GM23338 (cell line): ENCODE data around the gene PFKM. TPM values are rescaled to one million over a fixed set of nuclear protein-coding genes. Genes with fewer than 3 reads are reported as not detected.

Source experiments
- ATAC-seq: fragments of 200-7000 bp; cut with Tn5 transposase; 3 replicates; pipeline ENCODE4 v1.9.1; 2020
- DNase-seq: peaks from one replicate; pipeline ENCODE4 v3.0.0-alpha.2; 2015; ENCODE audit warnings: low spot score
- H2AFZ ChIP-seq: fragments of 200-600 bp; sonication (generic); 2 replicates; pipeline ENCODE4 v1.8.0; 2016; ENCODE audit warnings: antibody characterized with exemption, mild to moderate bottlenecking, moderate library complexity
- H3F3A ChIP-seq: fragments of 200-600 bp; sonication (generic); replicated peaks from 2 replicates; pipeline ENCODE4 v1.8.0; 2017; ENCODE audit warnings: antibody characterized with exemption, mixed run types, low read depth
- H3K27ac ChIP-seq: fragments of 200-600 bp; sonication (generic); 2 replicates; pipeline ENCODE4 v1.6.1; 2016; ENCODE audit warnings: low read depth
- H3K27me3 ChIP-seq: fragments of 200-600 bp; sonication (generic); 2 replicates; pipeline ENCODE4 v1.8.0; 2016; ENCODE audit warnings: mild to moderate bottlenecking, mixed run types, moderate library complexity; ENCODE audit not compliant: insufficient read depth
- H3K36me3 ChIP-seq: fragments of 200-600 bp; sonication (generic); 2 replicates; pipeline ENCODE4 v1.8.0; 2016; ENCODE audit warnings: mild to moderate bottlenecking; ENCODE audit not compliant: insufficient read depth
- H3K4me1 ChIP-seq: fragments of 200-600 bp; sonication (generic); 2 replicates; pipeline ENCODE4 v1.8.0; 2016; ENCODE audit warnings: mild to moderate bottlenecking, moderate library complexity; ENCODE audit not compliant: insufficient read depth
- H3K4me2 ChIP-seq: fragments of 200-600 bp; sonication (generic); 2 replicates; pipeline ENCODE4 v1.7.1; 2017; ENCODE audit warnings: mixed run types
- H3K4me3 ChIP-seq: fragments of 200-600 bp; sonication (generic); 2 replicates; pipeline ENCODE4 v1.6.1; 2016; ENCODE audit warnings: mixed run types
- H3K79me2 ChIP-seq: fragments of 200-600 bp; sonication (generic); replicated peaks from 2 replicates; pipeline ENCODE4 v1.8.0; 2017; ENCODE audit warnings: mild to moderate bottlenecking; ENCODE audit not compliant: insufficient read depth
- H3K9me2 ChIP-seq: fragments of 200-600 bp; sonication (generic); 2 replicates; pipeline ENCODE4 v1.8.0; 2017; ENCODE audit not compliant: insufficient read depth
- H4K20me1 ChIP-seq: fragments of 200-600 bp; sonication (generic); replicated peaks from 2 replicates; pipeline ENCODE4 v1.8.0; 2017; ENCODE audit warnings: mild to moderate bottlenecking; ENCODE audit not compliant: insufficient read depth
- H3K27ac Mint-ChIP-seq: 2 replicates; pipeline ENCODE4 v1.8.0; 2020; ENCODE audit warnings: inconsistent platforms, mild to moderate bottlenecking, moderate library complexity, mixed read lengths
- H3K27me3 Mint-ChIP-seq: 3 replicates; pipeline ENCODE4 v1.8.0; 2022; ENCODE audit warnings: low read depth, mild to moderate bottlenecking, moderate library complexity, mixed read lengths, inconsistent platforms; ENCODE audit not compliant: insufficient read depth, poor library complexity
- H3K36me3 Mint-ChIP-seq: 3 replicates; pipeline ENCODE4 v1.8.0; 2021; ENCODE audit warnings: low read depth, mild to moderate bottlenecking, inconsistent platforms, moderate library complexity, mixed read lengths
- H3K4me1 Mint-ChIP-seq: 3 replicates; pipeline ENCODE4 v1.8.0; 2020; ENCODE audit warnings: mild to moderate bottlenecking, inconsistent platforms, mixed read lengths
- H3K4me3 Mint-ChIP-seq: 3 replicates; pipeline ENCODE4 v1.8.0; 2021; ENCODE audit warnings: moderate library complexity, mild to moderate bottlenecking, inconsistent platforms, mixed read lengths
- H3K9me3 Mint-ChIP-seq: 3 replicates; pipeline ENCODE4 v1.8.0; 2020; ENCODE audit warnings: moderate library complexity, mild to moderate bottlenecking, inconsistent platforms, mixed read lengths
- CREB1 ChIP-seq: fragments of 250-450 bp; sonication (Bioruptor Pico); IDR thresholded peaks from 2 replicates; pipeline ENCODE4 v1.5.0; 2020; ENCODE audit warnings: low read depth, mild to moderate bottlenecking, moderate library complexity
- EZH2phosphoT487 ChIP-seq: fragments of 200-600 bp; sonication (generic); IDR thresholded peaks from one replicate; pipeline ENCODE4 v1.8.1; 2018; ENCODE audit warnings: antibody characterized with exemption; ENCODE audit not compliant: unreplicated experiment
- JUNB ChIP-seq: IDR thresholded peaks from one replicate; pipeline ENCODE4 v1.6.1; 2016; ENCODE audit warnings: antibody characterized with exemption; ENCODE audit not compliant: unreplicated experiment
- ZNF331 ChIP-seq: fragments of 250-450 bp; sonication (Bioruptor Pico); IDR thresholded peaks from 2 replicates; pipeline ENCODE4 v1.5.0; 2020; ENCODE audit warnings: low read depth, mild to moderate bottlenecking, moderate library complexity
- polyA plus RNA-seq: library from polyadenylated mRNA; unstranded; fragments of >200 nt; fragmentation: Nextera tagmentation; extraction: Ambion mirVana; gene quantifications from 2 replicates; pipeline ENCODE4 v1.2.1, GENCODE V29; 2016
- total RNA-seq: library from RNA; depleted of rRNA; stranded (reverse); fragments of >200 nt; shearing (Covaris generic); gene quantifications from 2 replicates; pipeline ENCODE4 v1.2.3, GENCODE V29; 2014
- TF ChIP-seq, protein P1 (sequence below): fragments of 250-450 bp; sonication (Bioruptor Pico); IDR thresholded peaks from 2 replicates; pipeline ENCODE4 v1.5.0; 2020; ENCODE audit warnings: mild to moderate bottlenecking, moderate library complexity
- TF ChIP-seq, protein P2 (sequence below): IDR thresholded peaks from one replicate; pipeline ENCODE4 v1.6.1; 2018; ENCODE audit warnings: antibody characterized with exemption; ENCODE audit not compliant: unreplicated experiment

PFKM gene
- total and polyA plus RNA-seq, 2 experiments from 2014 or later: 47.2 to 82.5 TPM

DNA sequence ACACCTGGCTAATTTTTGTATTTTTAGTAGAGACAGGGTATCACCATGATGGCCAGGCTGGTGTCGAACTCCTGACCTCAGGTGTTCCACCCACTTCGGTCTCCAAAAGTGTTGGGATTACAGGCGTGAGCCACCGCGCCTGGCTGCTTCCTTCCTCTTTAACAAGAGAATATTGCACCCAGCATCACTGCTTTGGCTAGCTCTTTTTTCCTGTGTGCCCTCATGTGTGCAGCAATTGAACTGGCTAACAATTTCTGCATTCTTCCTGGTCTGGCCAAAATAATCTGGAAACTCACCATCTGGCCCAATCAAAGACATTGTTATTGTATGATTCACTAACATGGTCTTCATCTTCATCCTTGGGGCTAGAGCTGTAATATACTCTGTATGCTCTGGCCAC is 40.9 kb downstream of the PFKM start (continued):
- TF ChIP-seq, protein P1, sequence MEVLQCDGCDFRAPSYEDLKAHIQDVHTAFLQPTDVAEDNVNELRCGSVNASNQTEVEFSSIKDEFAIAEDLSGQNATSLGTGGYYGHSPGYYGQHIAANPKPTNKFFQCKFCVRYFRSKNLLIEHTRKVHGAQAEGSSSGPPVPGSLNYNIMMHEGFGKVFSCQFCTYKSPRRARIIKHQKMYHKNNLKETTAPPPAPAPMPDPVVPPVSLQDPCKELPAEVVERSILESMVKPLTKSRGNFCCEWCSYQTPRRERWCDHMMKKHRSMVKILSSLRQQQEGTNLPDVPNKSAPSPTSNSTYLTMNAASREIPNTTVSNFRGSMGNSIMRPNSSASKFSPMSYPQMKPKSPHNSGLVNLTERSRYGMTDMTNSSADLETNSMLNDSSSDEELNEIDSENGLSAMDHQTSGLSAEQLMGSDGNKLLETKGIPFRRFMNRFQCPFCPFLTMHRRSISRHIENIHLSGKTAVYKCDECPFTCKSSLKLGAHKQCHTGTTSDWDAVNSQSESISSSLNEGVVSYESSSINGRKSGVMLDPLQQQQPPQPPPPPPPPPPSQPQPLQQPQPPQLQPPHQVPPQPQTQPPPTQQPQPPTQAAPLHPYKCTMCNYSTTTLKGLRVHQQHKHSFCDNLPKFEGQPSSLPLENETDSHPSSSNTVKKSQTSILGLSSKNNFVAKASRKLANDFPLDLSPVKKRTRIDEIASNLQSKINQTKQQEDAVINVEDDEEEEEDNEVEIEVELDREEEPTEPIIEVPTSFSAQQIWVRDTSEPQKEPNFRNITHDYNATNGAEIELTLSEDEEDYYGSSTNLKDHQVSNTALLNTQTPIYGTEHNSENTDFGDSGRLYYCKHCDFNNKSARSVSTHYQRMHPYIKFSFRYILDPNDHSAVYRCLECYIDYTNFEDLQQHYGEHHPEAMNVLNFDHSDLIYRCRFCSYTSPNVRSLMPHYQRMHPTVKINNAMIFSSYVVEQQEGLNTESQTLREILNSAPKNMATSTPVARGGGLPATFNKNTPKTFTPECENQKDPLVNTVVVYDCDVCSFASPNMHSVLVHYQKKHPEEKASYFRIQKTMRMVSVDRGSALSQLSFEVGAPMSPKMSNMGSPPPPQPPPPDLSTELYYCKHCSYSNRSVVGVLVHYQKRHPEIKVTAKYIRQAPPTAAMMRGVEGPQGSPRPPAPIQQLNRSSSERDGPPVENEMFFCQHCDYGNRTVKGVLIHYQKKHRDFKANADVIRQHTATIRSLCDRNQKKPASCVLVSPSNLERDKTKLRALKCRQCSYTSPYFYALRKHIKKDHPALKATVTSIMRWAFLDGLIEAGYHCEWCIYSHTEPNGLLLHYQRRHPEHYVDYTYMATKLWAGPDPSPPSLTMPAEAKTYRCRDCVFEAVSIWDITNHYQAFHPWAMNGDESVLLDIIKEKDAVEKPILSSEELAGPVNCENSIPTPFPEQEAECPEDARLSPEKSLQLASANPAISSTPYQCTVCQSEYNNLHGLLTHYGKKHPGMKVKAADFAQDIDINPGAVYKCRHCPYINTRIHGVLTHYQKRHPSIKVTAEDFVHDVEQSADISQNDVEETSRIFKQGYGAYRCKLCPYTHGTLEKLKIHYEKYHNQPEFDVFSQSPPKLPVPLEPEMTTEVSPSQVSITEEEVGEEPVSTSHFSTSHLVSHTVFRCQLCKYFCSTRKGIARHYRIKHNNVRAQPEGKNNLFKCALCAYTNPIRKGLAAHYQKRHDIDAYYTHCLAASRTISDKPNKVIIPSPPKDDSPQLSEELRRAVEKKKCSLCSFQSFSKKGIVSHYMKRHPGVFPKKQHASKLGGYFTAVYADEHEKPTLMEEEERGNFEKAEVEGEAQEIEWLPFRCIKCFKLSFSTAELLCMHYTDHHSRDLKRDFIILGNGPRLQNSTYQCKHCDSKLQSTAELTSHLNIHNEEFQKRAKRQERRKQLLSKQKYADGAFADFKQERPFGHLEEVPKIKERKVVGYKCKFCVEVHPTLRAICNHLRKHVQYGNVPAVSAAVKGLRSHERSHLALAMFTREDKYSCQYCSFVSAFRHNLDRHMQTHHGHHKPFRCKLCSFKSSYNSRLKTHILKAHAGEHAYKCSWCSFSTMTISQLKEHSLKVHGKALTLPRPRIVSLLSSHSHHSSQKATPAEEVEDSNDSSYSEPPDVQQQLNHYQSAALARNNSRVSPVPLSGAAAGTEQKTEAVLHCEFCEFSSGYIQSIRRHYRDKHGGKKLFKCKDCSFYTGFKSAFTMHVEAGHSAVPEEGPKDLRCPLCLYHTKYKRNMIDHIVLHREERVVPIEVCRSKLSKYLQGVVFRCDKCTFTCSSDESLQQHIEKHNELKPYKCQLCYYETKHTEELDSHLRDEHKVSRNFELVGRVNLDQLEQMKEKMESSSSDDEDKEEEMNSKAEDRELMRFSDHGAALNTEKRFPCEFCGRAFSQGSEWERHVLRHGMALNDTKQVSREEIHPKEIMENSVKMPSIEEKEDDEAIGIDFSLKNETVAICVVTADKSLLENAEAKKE (CRISPR knock-in tag): no peak
- no peak for TF ChIP-seq CREB1 (CRISPR knock-in tag)
- TF ChIP-seq, protein P2, sequence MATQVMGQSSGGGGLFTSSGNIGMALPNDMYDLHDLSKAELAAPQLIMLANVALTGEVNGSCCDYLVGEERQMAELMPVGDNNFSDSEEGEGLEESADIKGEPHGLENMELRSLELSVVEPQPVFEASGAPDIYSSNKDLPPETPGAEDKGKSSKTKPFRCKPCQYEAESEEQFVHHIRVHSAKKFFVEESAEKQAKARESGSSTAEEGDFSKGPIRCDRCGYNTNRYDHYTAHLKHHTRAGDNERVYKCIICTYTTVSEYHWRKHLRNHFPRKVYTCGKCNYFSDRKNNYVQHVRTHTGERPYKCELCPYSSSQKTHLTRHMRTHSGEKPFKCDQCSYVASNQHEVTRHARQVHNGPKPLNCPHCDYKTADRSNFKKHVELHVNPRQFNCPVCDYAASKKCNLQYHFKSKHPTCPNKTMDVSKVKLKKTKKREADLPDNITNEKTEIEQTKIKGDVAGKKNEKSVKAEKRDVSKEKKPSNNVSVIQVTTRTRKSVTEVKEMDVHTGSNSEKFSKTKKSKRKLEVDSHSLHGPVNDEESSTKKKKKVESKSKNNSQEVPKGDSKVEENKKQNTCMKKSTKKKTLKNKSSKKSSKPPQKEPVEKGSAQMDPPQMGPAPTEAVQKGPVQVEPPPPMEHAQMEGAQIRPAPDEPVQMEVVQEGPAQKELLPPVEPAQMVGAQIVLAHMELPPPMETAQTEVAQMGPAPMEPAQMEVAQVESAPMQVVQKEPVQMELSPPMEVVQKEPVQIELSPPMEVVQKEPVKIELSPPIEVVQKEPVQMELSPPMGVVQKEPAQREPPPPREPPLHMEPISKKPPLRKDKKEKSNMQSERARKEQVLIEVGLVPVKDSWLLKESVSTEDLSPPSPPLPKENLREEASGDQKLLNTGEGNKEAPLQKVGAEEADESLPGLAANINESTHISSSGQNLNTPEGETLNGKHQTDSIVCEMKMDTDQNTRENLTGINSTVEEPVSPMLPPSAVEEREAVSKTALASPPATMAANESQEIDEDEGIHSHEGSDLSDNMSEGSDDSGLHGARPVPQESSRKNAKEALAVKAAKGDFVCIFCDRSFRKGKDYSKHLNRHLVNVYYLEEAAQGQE: no peak
- TF ChIP-seq ZNF331 (CRISPR knock-in tag): no peak

DNA sequence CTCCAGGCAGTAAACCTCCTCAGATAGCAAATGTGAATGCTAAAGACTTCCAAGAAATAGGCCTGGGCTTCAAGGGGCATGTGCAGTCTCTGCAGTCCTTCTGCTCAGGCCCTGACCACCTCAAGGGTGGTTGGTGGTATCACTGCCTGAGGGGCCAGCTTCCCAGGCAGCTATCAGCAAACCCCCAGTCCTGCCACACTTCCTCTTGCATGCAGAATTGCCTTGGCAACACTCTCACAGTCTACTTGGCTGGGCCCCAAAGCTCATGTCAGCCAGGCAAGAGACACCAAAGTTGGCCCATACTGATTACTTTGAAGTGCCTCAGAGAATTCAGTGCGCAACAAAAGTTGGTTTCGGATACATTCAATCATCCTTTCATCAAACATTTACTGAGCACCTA is 41.6 kb downstream of the PFKM start:
- Histone ChIP-seq H3K4me3 (no peak overlapping the region), H3K4me2 (no peak overlapping the region), H3K9me2 (no peaks in the 10 kb centered on the region), H2AFZ (no peak overlapping the region), H3K79me2 (no peaks in the 10 kb centered on the region), H3F3A (no peaks in the 10 kb centered on the region), H3K27ac (no peak overlapping the region), H3K36me3 (no peaks in the 10 kb centered on the region), H3K27me3 (no peaks in the 10 kb centered on the region), H4K20me1 (no peaks in the 10 kb centered on the region), H3K4me1 (peaks cover 7% of the 10 kb centered on the region; the same call in 1 of the 2 replicates)
- Mint-ChIP-seq H3K36me3 (no peaks in the 10 kb centered on the region), H3K4me3 (no peak overlapping the region), H3K4me1 (peaks cover 13% of the 10 kb centered on the region), H3K27me3 (peaks cover 7% of the 10 kb centered on the region), H3K9me3 (no peaks in the 10 kb centered on the region), H3K27ac (no peak overlapping the region)
- DNase-seq: no peak
- ATAC-seq: no peak
- TF ChIP-seq, protein P1 (CRISPR knock-in tag): no peak
- TF ChIP-seq JUNB (no peak), EZH2phosphoT487 (no peak)
